Spleen (tissue), 11 donors: ENCODE data around the gene VNN1. TPM values are rescaled to one million over a fixed set of nuclear protein-coding genes. Genes with fewer than 3 reads are reported as not detected.
"Not testable (repeated sequence)": the region's sequence is repeated elsewhere in the genome, so short reads cannot be mapped to it uniquely, and the experiment has no call there.

Experiments
- DNase-seq: peaks from one replicate; pipeline ENCODE4 v3.0.0-alpha.2; 2020
- H3K27ac ChIP-seq, 8 donors: fragments of 200-600 bp; sonication (generic) in 7 of 8; 1 replicate in 4 of 8; 2 replicates in 4 of 8; pipeline versions ENCODE4 v1.5.0 to v1.8.0; 2016 to 2021; ENCODE audit warnings: inconsistent platforms in 4 of 8, mild to moderate bottlenecking in 4 of 8, moderate library complexity in 1 of 8
- H3K27me3 ChIP-seq, 7 donors: fragments of 200-600 bp; sonication (generic) in 6 of 7; replicated peaks in 1 of 7; 1 replicate in 4 of 7; 2 replicates in 3 of 7; pipeline versions ENCODE4 v1.5.0 to v1.8.0; 2016 to 2021; ENCODE audit warnings: inconsistent platforms in 3 of 7, mild to moderate bottlenecking in 1 of 7
- H3K36me3 ChIP-seq, 6 donors: fragments of 200-600 bp; sonication (generic) in 5 of 6; 1 replicate in 4 of 6; 2 replicates in 2 of 6; pipeline versions ENCODE4 v1.5.0 to v1.8.0; 2016 to 2021; ENCODE audit warnings: inconsistent platforms in 2 of 6
- H3K4me1 ChIP-seq, 6 donors: fragments of 200-600 bp; sonication (generic) in 5 of 6; 1 replicate in 3 of 6; 2 replicates in 3 of 6; pipeline versions ENCODE4 v1.5.0 to v1.8.0; 2016 to 2021; ENCODE audit warnings: inconsistent platforms in 3 of 6
- H3K4me3 ChIP-seq, 8 donors: fragments of 200-600 bp; sonication (generic) in 7 of 8; 1 replicate in 4 of 8; 2 replicates in 4 of 8; pipeline versions ENCODE4 v1.5.0 to v1.8.0; 2016 to 2021; ENCODE audit warnings: inconsistent platforms in 4 of 8, mild to moderate bottlenecking in 4 of 8, moderate library complexity in 2 of 8
- H3K9me3 ChIP-seq, 8 donors: fragments of 200-600 bp; sonication (generic) in 7 of 8; 1 replicate in 4 of 8; 2 replicates in 4 of 8; pipeline versions ENCODE4 v1.5.0 to v1.8.0; 2016 to 2021; ENCODE audit warnings: inconsistent platforms in 4 of 8
- CTCF ChIP-seq, 11 experiments: fragments of 200-600 bp in 7 of 11; fragments of 450-650 bp in 4 of 11; sonication (generic) in 4 of 11; IDR thresholded peaks in 8 of 11; conservative IDR thresholded peaks in 3 of 11; 1 replicate in 7 of 11; 2 replicates in 4 of 11; pipeline versions ENCODE4 v1.4.0 to v1.8.0; 2016 to 2021; ENCODE audit warnings: antibody characterized with exemption in 11 of 11, inconsistent platforms in 4 of 11, mild to moderate bottlenecking in 1 of 11
- POLR2A ChIP-seq, 3 donors: fragments of 450-650 bp; IDR thresholded peaks; one replicate each; pipeline ENCODE4 v1.5.1; 2017; ENCODE audit warnings: antibody characterized with exemption in 3 of 3, mild to moderate bottlenecking in 1 of 3
- POLR2AphosphoS5 ChIP-seq, 3 donors: sonication (generic); formaldehyde crosslinking; IDR thresholded peaks; one replicate each; pipeline ENCODE4 v1.5.1; 2017; ENCODE audit warnings: antibody characterized with exemption in 3 of 3
- WGBS, 5 donors: extraction: QIAGEN DNeasy Blood & Tissue Kit in 3 of 5; methylation state at CpG; one replicate each; pipeline versions ENCODE4 v1.1.5 to v1.1.7; 2013 to 2018; 5-methylcytosine and 5-hydroxymethylcytosine counted together
- intact Hi-C: fragments of 100-400 bp; cut with DNase I; formaldehyde crosslinking; loops from one replicate; pipeline ENCODE4 v1.15.0; 2023; ENCODE audit warnings: low total_unique reads
- polyA plus RNA-seq, 3 donors: library from polyadenylated mRNA; stranded (reverse); fragments of 200-250 nt; gene quantifications; one replicate each; pipeline ENCODE4 v1.2.1, GENCODE V29; 2013
- total RNA-seq, 7 donors: library from RNA; depleted of rRNA in 3 of 7; stranded (reverse); fragments of >200 nt in 3 of 7; fragmentation: NEBNext Ultra II Directional in 4 of 7; extraction: Animal tissue kit (Norgen Biotek cat#: 25700) in 4 of 7; gene quantifications; one replicate each; pipeline versions ENCODE4 v1.1.0 to v1.2.1, GENCODE V29; 2016 to 2021
- donor health status: healthy with polysubstance abuse.
- donor health status: DM: no; HTN: no; CAD: no; lungs with moderate emphysema.
- donor health status: DM: no; HTN: no; CAD: no.
- donor health status: Bipolar disorder and iron deficiency.
- donor health status: healthy.
- donor health status: DM: no; HTN: no; CAD: no.
- donor health status: DM: yes; HTN: yes; CAD: no.

VNN1 gene
- total and polyA plus RNA-seq, 10 donors, result 2.3 to 44.2 (median 7.2) TPM

- Histone ChIP-seq H3K27ac (peak overlapping the region in 4 of 8 donors; percentile 29 to 82 (median 72)), H3K36me3 (no peaks in the 10 kb centered on the region), H3K4me1 (peaks cover 0 to 12% (median 2%) of the 10 kb centered on the region in 6 donors), H3K4me3 (no peak overlapping the region), H3K9me3 (no peaks in the 10 kb centered on the region), H3K27me3 (no peaks in the 10 kb centered on the region)
- DNase-seq, result no peak
- WGBS, 5 donors, result 60 to 69% (median 64%) methylated on average over 3 of the region's 3 CpGs
- intact Hi-C loops, result no loop called here
- no peak for TF ChIP-seq POLR2AphosphoS5 (IDR thresholded peaks at IDR 0.05)
- no peak for TF ChIP-seq POLR2A (IDR thresholded peaks at IDR 0.05)
- no peak for TF ChIP-seq CTCF (IDR thresholded peaks at IDR 0.05 in 8 of 11, conservative IDR thresholded peaks at IDR 0.05 in 3 of 11)
These were observed 62.8 kb downstream of the VNN1 start for GRCh38 chr6:132651062-132651461.

- peak overlapping the region in 4 of 8 donors; percentile 29 to 82 (median 72) for H3K27ac ChIP-seq
- DNase-seq, result no peak
- H3K9me3 ChIP-seq, result no peaks in the 10 kb centered on the region
- intact Hi-C loops, result no loop called here
- TF ChIP-seq POLR2AphosphoS5 (IDR thresholded peaks at IDR 0.05), result no peak
- 90 to 96% (median 94%) methylated on average over 1 of the region's 1 CpG for WGBS, 5 donors
- H3K4me1 ChIP-seq, result peaks cover 0 to 12% (median 2%) of the 10 kb centered on the region in 6 donors
- H3K4me3 ChIP-seq, result no peak overlapping the region
- no peaks in the 10 kb centered on the region for H3K36me3 ChIP-seq
- H3K27me3 ChIP-seq, result no peaks in the 10 kb centered on the region
These were observed 63.4 kb downstream of the VNN1 start for GRCh38 chr6:132650429-132650828.

GRCh38 chr6:132648828-132649227 is 65.0 kb downstream of the VNN1 start:
- no peak for DNase-seq
- no peak overlapping the region for H3K4me3 ChIP-seq
- no peaks in the 10 kb centered on the region for H3K9me3 ChIP-seq
- H3K4me1 ChIP-seq, result peaks cover 0 to 12% (median 2%) of the 10 kb centered on the region in 6 donors
- TF ChIP-seq CTCF (IDR thresholded peaks at IDR 0.05 in 8 of 11, conservative IDR thresholded peaks at IDR 0.05 in 3 of 11) (no peak), POLR2AphosphoS5 (IDR thresholded peaks at IDR 0.05) (no peak), POLR2A (IDR thresholded peaks at IDR 0.05) (no peak)
- 68 to 77% (median 75%) methylated on average over 2 of the region's 2 CpGs for WGBS, 5 donors
- H3K36me3 ChIP-seq, result no peaks in the 10 kb centered on the region
- no peaks in the 10 kb centered on the region for H3K27me3 ChIP-seq
- peak overlapping the region in 2 of 8 donors; percentile 77 to 82 for H3K27ac ChIP-seq
- intact Hi-C loops, result no loop called here

- Histone ChIP-seq H3K27ac (peak overlapping the region in 1 of 8 donors; percentile 82), H3K27me3 (no peaks in the 10 kb centered on the region), H3K9me3 (no peaks in the 10 kb centered on the region), H3K4me1 (peaks cover 0 to 12% (median 2%) of the 10 kb centered on the region in 6 donors), H3K36me3 (no peaks in the 10 kb centered on the region), H3K4me3 (no peak overlapping the region)
- no peak for DNase-seq
- no peak for TF ChIP-seq POLR2AphosphoS5 (IDR thresholded peaks at IDR 0.05)
- no peak for TF ChIP-seq POLR2A (IDR thresholded peaks at IDR 0.05)
- no peak for TF ChIP-seq CTCF (IDR thresholded peaks at IDR 0.05 in 8 of 11, conservative IDR thresholded peaks at IDR 0.05 in 3 of 11)
- WGBS, 5 donors, result 46 to 59% (median 54%) methylated on average over 2 of the region's 2 CpGs
- intact Hi-C loops, result no loop called here
These were observed 65.5 kb downstream of the VNN1 start for GRCh38 chr6:132648356-132648755.

- 81 to 87% (median 82%) methylated on average over 3 of the region's 3 CpGs for WGBS, 5 donors
- no peak for DNase-seq
- intact Hi-C loops, result no loop called here
- no peaks in the 10 kb centered on the region for H3K36me3 ChIP-seq
- H3K4me1 ChIP-seq, result no peaks in the 10 kb centered on the region
- no peak overlapping the region for H3K4me3 ChIP-seq
- no peak for TF ChIP-seq POLR2AphosphoS5 (IDR thresholded peaks at IDR 0.05)
- no peak for TF ChIP-seq POLR2A (IDR thresholded peaks at IDR 0.05)
- no peak for TF ChIP-seq CTCF (IDR thresholded peaks at IDR 0.05 in 8 of 11, conservative IDR thresholded peaks at IDR 0.05 in 3 of 11)
- H3K9me3 ChIP-seq, result no peaks in the 10 kb centered on the region
- H3K27me3 ChIP-seq, result no peaks in the 10 kb centered on the region
- H3K27ac ChIP-seq, result no peak overlapping the region
These were observed 70.3 kb downstream of the VNN1 start for GRCh38 chr6:132643547-132643946.

GRCh38 chr6:132637135-132637534 is 76.7 kb downstream of the VNN1 start:
- H3K4me3 ChIP-seq, H3K9me3 ChIP-seq, DNase-seq, H3K27ac ChIP-seq, intact Hi-C loops, H3K4me1 ChIP-seq, H3K36me3 ChIP-seq: not testable (repeated sequence)
- 72 to 94% (median 77%) methylated on average over 1 of the region's 1 CpG for WGBS, 5 donors
- H3K27me3 ChIP-seq, result peaks cover 0 to 22% (median 0%) of the 10 kb centered on the region in 7 donors

- DNase-seq, H3K4me1 ChIP-seq, H3K4me3 ChIP-seq, H3K36me3 ChIP-seq, H3K27ac ChIP-seq, intact Hi-C loops, H3K9me3 ChIP-seq: not testable (repeated sequence)
- 79 to 98% (median 96%) methylated on average over 3 of the region's 3 CpGs for WGBS, 5 donors
- H3K27me3 ChIP-seq, result peaks cover 0 to 22% (median 0%) of the 10 kb centered on the region in 7 donors
These were observed 77.9 kb downstream of the VNN1 start for GRCh38 chr6:132635906-132636305.
